PC-3 (cell line): ENCODE measurements around the gene DPAGT1. TPM values are rescaled to one million over a fixed set of nuclear protein-coding genes. Genes with fewer than 3 reads are reported as not detected.

Source experiments
- ATAC-seq: fragments of 200-7000 bp; cut with Tn5 transposase; 2 replicates; pipeline ENCODE4 v1.9.1; 2020; ENCODE audit warnings: mild to moderate bottlenecking, moderate library complexity
- BruUV-seq: library from RNA; stranded (reverse); fragments of 400-500 nt; replicated peaks from 2 replicates; lab custom pipeline; 2021; lab: Mats Ljungman, UMichigan
- CTCF ChIA-PET: fragments of 300-600 bp; sonication (Branson Sonifier 250); formaldehyde crosslinking; loops from one replicate; lab custom pipeline; 2022; ENCODE audit warnings: antibody characterized with exemption; lab: Charles Lee
- POLR2A ChIA-PET: fragments of 300-600 bp; sonication (Branson Sonifier 250); formaldehyde crosslinking; loops from one replicate; lab custom pipeline; 2022; ENCODE audit warnings: antibody characterized with exemption; ENCODE audit not compliant: unreplicated experiment; lab: Charles Lee
- DNase-seq: peaks from one replicate; pipeline ENCODE4 v3.0.0-alpha.2; 2015
- H2AFZ ChIP-seq: fragments of 300-600 bp; sonication (generic); 2 replicates; pipeline ENCODE4 v1.6.0; 2016; ENCODE audit warnings: antibody characterized with exemption, low read length
- H3F3A ChIP-seq: fragments of 300-600 bp; sonication (generic); one replicate; pipeline ENCODE4 v1.6.0; 2017; ENCODE audit warnings: antibody characterized with exemption, low read length, control low read depth, mild to moderate bottlenecking; ENCODE audit not compliant: unreplicated experiment
- H3K27ac ChIP-seq: fragments of 300-600 bp; sonication (generic); 2 replicates; pipeline ENCODE4 v1.5.1; 2016; ENCODE audit warnings: mild to moderate bottlenecking, low read length
- H3K27me3 ChIP-seq: fragments of 300-600 bp; sonication (generic); 2 replicates; pipeline ENCODE4 v1.6.1; 2016; ENCODE audit warnings: low read length, mixed read lengths
- H3K36me3 ChIP-seq: fragments of 300-600 bp; sonication (generic); 2 replicates; pipeline ENCODE4 v1.6.1; 2016; ENCODE audit warnings: low read depth, mixed run types, low read length, mixed read lengths
- H3K4me1 ChIP-seq: fragments of 300-600 bp; sonication (generic); 2 replicates; pipeline ENCODE4 v1.5.1; 2016; ENCODE audit warnings: low read length; ENCODE audit not compliant: insufficient read depth
- H3K4me2 ChIP-seq: fragments of 300-600 bp; sonication (generic); 2 replicates; pipeline ENCODE4 v1.6.0; 2016; ENCODE audit warnings: low read length
- H3K4me3 ChIP-seq: fragments of 300-600 bp; sonication (generic); 2 replicates; pipeline ENCODE4 v1.5.1; 2016; ENCODE audit warnings: mild to moderate bottlenecking, low read length, mixed read lengths
- H3K79me2 ChIP-seq: fragments of 300-600 bp; sonication (generic); 2 replicates; pipeline ENCODE4 v1.6.1; 2017; ENCODE audit warnings: low read length, mixed read lengths
- H3K9ac ChIP-seq: fragments of 300-600 bp; sonication (generic); 2 replicates; pipeline ENCODE4 v1.6.0; 2016; ENCODE audit warnings: mild to moderate bottlenecking, low read length
- H3K9me2 ChIP-seq: fragments of 300-600 bp; sonication (generic); replicated peaks from 2 replicates; pipeline ENCODE4 v1.6.1; 2016; ENCODE audit warnings: mixed run types, low read length, mixed read lengths
- H3K9me3 ChIP-seq: fragments of 300-600 bp; sonication (generic); 2 replicates; pipeline ENCODE4 v1.6.1; 2016; ENCODE audit warnings: low read length, mixed read lengths
- H4K20me1 ChIP-seq: fragments of 300-600 bp; sonication (generic); 2 replicates; pipeline ENCODE4 v1.6.1; 2016; ENCODE audit warnings: low read length, mixed read lengths
- EZH2 ChIP-seq: fragments of 300-600 bp; sonication (generic); IDR thresholded peaks from one replicate; pipeline ENCODE4 v1.6.1; 2017; ENCODE audit warnings: antibody characterized with exemption, mild to moderate bottlenecking, low read length; ENCODE audit not compliant: unreplicated experiment
- EZH2phosphoT487 ChIP-seq: fragments of 300-600 bp; sonication (generic); IDR thresholded peaks from 2 replicates; pipeline ENCODE4 v1.6.1; 2018; ENCODE audit warnings: mild to moderate bottlenecking, antibody characterized with exemption, low read length, borderline replicate concordance
- intact Hi-C: fragments of 100-400 bp; cut with micrococcal nuclease; formaldehyde crosslinking; loops from 2 replicates; pipeline ENCODE4 v1.9.0; 2023
- total RNA-seq: library from RNA; depleted of rRNA; stranded (reverse); fragments of >200 nt; gene quantifications from 2 replicates; pipeline ENCODE4 v1.2.3, GENCODE V29; 2014
- TF ChIP-seq, protein P1 (sequence below): fragments of 300-600 bp; sonication (generic); conservative IDR thresholded peaks from 2 replicates; pipeline ENCODE4 v1.5.1; 2017; ENCODE audit warnings: antibody characterized with exemption, low read depth, mild to moderate bottlenecking, low read length

DPAGT1 gene
- total RNA-seq, 1 experiment from 2014 or later = 68.0 TPM

DNA sequence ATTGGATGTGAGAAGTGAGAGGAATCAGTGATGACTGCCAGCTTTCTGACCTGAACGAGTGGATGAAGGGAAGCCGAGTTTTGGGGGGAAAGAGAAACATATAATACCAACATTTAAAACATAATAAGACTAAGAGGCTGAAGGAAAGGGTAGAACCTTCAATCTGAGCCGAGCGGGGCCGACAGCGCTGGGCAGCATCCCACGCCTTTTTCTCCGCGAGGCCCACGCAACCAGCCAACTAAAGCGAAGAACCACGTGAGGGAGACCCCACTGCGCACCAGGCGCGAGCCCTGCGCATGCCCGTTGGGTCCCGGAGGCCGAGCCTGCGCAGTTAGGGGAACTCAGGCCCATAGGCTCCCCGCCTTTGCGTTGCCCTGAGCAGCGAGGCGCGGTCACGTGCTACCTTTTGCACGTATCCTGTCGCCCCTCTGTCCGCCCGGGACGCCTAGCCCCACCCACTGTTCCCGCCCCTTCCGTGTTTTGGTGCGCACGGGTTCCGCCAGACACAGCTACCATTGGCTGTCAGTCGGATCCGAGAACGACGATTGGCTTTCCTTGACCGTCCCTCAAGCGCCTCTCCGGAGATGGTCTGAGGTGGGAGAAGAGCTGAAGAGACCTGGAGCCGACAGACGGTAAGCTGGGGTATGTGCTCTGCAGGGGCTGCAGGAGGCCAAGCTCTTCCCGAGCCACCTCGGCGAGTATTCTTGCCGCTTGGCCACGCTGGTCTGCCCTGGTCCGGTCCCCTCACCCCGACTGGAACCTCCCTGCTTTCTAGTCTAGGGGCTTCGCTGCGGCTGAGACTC lies 19.6 kb upstream of the DPAGT1 start, which contains the start of gene HINFP:
Gene HINFP (plus strand): TSS at position 573 of the 803 bp plus-strand sequence. CDS start 5,365 bp downstream, outside the sequence.
- Histone ChIP-seq H3K9me2 (no peaks in the 10 kb centered on the region), H3K79me2 (peaks cover 29% of the 10 kb centered on the region), H4K20me1 (no peaks in the 10 kb centered on the region), H3K4me2 (peak within 1 kb of the TSS; percentile 95), H3K27me3 (no peaks in the 10 kb centered on the region), H3K4me3 (peak within 1 kb of the TSS; percentile 91), H3F3A (no peaks in the 10 kb centered on the region), H3K27ac (peak within 1 kb of the TSS; percentile 35), H3K9ac (peak within 1 kb of the TSS; percentile 85), H3K4me1 (peaks cover 15% of the 10 kb centered on the region), H3K36me3 (peaks cover 8% of the 10 kb centered on the region; the same call in 1 of the 2 replicates), H3K9me3 (no peaks in the 10 kb centered on the region), H2AFZ (peak within 1 kb of the TSS; percentile 93)
- DNase-seq (peak; percentile 100), ATAC-seq (peak; percentile 96)
- no peak for TF ChIP-seq EZH2phosphoT487
- TF ChIP-seq, protein P1, sequence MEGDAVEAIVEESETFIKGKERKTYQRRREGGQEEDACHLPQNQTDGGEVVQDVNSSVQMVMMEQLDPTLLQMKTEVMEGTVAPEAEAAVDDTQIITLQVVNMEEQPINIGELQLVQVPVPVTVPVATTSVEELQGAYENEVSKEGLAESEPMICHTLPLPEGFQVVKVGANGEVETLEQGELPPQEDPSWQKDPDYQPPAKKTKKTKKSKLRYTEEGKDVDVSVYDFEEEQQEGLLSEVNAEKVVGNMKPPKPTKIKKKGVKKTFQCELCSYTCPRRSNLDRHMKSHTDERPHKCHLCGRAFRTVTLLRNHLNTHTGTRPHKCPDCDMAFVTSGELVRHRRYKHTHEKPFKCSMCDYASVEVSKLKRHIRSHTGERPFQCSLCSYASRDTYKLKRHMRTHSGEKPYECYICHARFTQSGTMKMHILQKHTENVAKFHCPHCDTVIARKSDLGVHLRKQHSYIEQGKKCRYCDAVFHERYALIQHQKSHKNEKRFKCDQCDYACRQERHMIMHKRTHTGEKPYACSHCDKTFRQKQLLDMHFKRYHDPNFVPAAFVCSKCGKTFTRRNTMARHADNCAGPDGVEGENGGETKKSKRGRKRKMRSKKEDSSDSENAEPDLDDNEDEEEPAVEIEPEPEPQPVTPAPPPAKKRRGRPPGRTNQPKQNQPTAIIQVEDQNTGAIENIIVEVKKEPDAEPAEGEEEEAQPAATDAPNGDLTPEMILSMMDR = no peak
- no peak for TF ChIP-seq EZH2
- no TSS peak for BruUV-seq
- intact Hi-C loops = loop anchor here (1.0 to 2.0 kb wide), 2 partner anchors 13 to 20 kb away; partner anchors contain the start of gene DPAGT1
- ChIA-PET POLR2A (interaction anchor here (0.5 to 1.3 kb wide), 7 partner anchors 14 to 195 kb away, joined by 3 to 14 read pairs (median 5); partner anchors contain the start of genes BCL9L, C2CD2L and DPAGT1), CTCF (interaction anchor here (0.6 to 1.1 kb wide), 4 partner anchors 19 to 260 kb away, joined by 3 to 8 read pairs (median 4); partner anchors contain the start of gene DPAGT1)

- Histone ChIP-seq H3K9me3 (no peaks in the 10 kb centered on the region), H2AFZ (peak overlapping the region; percentile 93), H3K9ac (peak overlapping the region; percentile 85), H3K27me3 (no peaks in the 10 kb centered on the region), H3K4me2 (peak overlapping the region; percentile 95), H3F3A (no peaks in the 10 kb centered on the region), H3K9me2 (no peaks in the 10 kb centered on the region), H3K36me3 (peaks cover 10% of the 10 kb centered on the region; the same call in 1 of the 2 replicates), H4K20me1 (no peaks in the 10 kb centered on the region), H3K79me2 (peaks cover 29% of the 10 kb centered on the region), H3K4me3 (peak overlapping the region; percentile 91), H3K4me1 (peaks cover 15% of the 10 kb centered on the region), H3K27ac (peak overlapping the region; percentile 35)
- TSS peak; percentile 93 for BruUV-seq
- ChIA-PET POLR2A (interaction anchor here (1.3 kb wide), 1 partner anchor 26 kb away, joined by 5 read pairs; no protein-coding TSS in a partner anchor), CTCF (no interaction called here)
- TF ChIP-seq EZH2 (no peak), EZH2phosphoT487 (no peak)
- TF ChIP-seq, protein P1 = no peak
- DNase-seq (peak; percentile 46), ATAC-seq (peak; percentile 13)
- intact Hi-C loops = loop anchor here (1.0 to 2.0 kb wide), 2 partner anchors 12 to 20 kb away; partner anchors contain the start of gene DPAGT1
Measured at GRCh38 chr11:119120639-119121007, 19.0 kb upstream of the DPAGT1 start.
